Mammary epithelial cell (primary cell): ENCODE data around the gene P2RX7.

ENCODE experiments used
- EZH2 ChIP-seq: IDR thresholded peaks from 2 replicates; pipeline ENCODE4 v1.6.1; 2012; ENCODE audit warnings: low read length, inconsistent platforms, borderline replicate concordance
- TF ChIP-seq, protein P1 (sequence below), 2 donors: IDR thresholded peaks in 1 of 2; conservative IDR thresholded peaks in 1 of 2; 2 replicates each; pipeline ENCODE4 v1.5.1; 2011 to 2012; ENCODE audit warnings: inconsistent platforms in 2 of 2, low read length in 2 of 2, mild to moderate bottlenecking in 2 of 2, control low read depth in 1 of 2, low read depth in 1 of 2; ENCODE audit not compliant: insufficient read depth in 1 of 2; ENCODE audit errors: extremely low read depth in 1 of 2

DNA sequence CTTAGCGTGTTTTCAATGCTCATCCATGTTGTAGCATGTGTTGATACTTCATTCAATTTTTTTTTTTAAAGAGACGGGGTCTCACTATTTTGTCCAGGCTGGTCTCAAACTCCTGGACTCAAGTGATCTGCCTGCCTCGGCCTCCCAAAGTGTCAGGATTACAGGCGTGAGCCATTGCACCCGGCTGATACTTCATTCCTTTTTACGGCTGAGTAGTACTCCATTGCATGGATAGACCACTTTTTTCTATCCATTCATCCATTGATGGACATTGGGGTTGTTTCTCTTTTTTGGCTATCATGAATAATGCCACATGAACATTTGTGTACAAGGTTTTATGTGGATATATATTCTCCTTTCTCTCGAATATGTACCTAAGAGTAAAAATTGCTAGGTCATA, 1.2 kb downstream of the P2RX7 start:
- TF ChIP-seq EZH2, result no peak
- TF ChIP-seq, protein P1, sequence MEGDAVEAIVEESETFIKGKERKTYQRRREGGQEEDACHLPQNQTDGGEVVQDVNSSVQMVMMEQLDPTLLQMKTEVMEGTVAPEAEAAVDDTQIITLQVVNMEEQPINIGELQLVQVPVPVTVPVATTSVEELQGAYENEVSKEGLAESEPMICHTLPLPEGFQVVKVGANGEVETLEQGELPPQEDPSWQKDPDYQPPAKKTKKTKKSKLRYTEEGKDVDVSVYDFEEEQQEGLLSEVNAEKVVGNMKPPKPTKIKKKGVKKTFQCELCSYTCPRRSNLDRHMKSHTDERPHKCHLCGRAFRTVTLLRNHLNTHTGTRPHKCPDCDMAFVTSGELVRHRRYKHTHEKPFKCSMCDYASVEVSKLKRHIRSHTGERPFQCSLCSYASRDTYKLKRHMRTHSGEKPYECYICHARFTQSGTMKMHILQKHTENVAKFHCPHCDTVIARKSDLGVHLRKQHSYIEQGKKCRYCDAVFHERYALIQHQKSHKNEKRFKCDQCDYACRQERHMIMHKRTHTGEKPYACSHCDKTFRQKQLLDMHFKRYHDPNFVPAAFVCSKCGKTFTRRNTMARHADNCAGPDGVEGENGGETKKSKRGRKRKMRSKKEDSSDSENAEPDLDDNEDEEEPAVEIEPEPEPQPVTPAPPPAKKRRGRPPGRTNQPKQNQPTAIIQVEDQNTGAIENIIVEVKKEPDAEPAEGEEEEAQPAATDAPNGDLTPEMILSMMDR (conservative IDR thresholded peaks at IDR 0.05 in 1 of 2, IDR thresholded peaks at IDR 0.05 in 1 of 2; ENCODE audit: extremely low read depth in 1 of 2, insufficient read depth in 1 of 2, low read depth in 1 of 2, low read length in 2 of 2), result no peak
